ENCODE results near the gene DNAI4.

The DNAI4 gene

GRCh38 chr1:66929146-66929688, 4.6 kb upstream of the DNAI4 start:
- no peak for DNase-seq (ENCODE audit: low read depth)
- peak overlapping the region; percentile 84 for H3K4me3 ChIP-seq (ENCODE audit: low read depth, low read length)
- TF ChIP-seq CTCF (conservative IDR thresholded peaks at IDR 0.05; ENCODE audit: low read depth, low read length) = no peak

- no peak overlapping the region for H3K4me3 ChIP-seq (ENCODE audit: low read depth, low read length)
- no peak for TF ChIP-seq CTCF (conservative IDR thresholded peaks at IDR 0.05; ENCODE audit: low read depth, low read length)
- no peak for DNase-seq (ENCODE audit: low read depth)
Measured at GRCh38 chr1:66927528-66927927, 2.9 kb upstream of the DNAI4 start.

- DNase-seq (ENCODE audit: low read depth) = peak; percentile 20
- H3K4me3 ChIP-seq (ENCODE audit: low read depth, low read length) = peak overlapping the region; percentile 92
- TF ChIP-seq CTCF (conservative IDR thresholded peaks at IDR 0.05; ENCODE audit: low read depth, low read length) = no peak
Measured at GRCh38 chr1:66925944-66926343, 1.3 kb upstream of the DNAI4 start.

- no peak for TF ChIP-seq CTCF (conservative IDR thresholded peaks at IDR 0.05; ENCODE audit: low read depth, low read length)
- H3K4me3 ChIP-seq (ENCODE audit: low read depth, low read length) = peak overlapping the region; percentile 92
- DNase-seq (ENCODE audit: low read depth) = no peak
Measured at GRCh38 chr1:66925558-66925910, 878 bp upstream of the DNAI4 start.

GRCh38 chr1:66920543-66920942, 4.1 kb downstream of the DNAI4 start:
- no peak for TF ChIP-seq CTCF (conservative IDR thresholded peaks at IDR 0.05; ENCODE audit: low read depth, low read length)
- no peak overlapping the region for H3K4me3 ChIP-seq (ENCODE audit: low read depth, low read length)
- DNase-seq (ENCODE audit: low read depth) = no peak

GRCh38 chr1:66919828-66920227, 4.8 kb downstream of the DNAI4 start:
- TF ChIP-seq CTCF (conservative IDR thresholded peaks at IDR 0.05; ENCODE audit: low read depth, low read length) = no peak
- no peak for DNase-seq (ENCODE audit: low read depth)

GRCh38 chr1:66919063-66919462, 5.6 kb downstream of the DNAI4 start:
- no peak for DNase-seq (ENCODE audit: low read depth)
- H3K4me3 ChIP-seq (ENCODE audit: low read depth, low read length) = no peak overlapping the region
- no peak for TF ChIP-seq CTCF (conservative IDR thresholded peaks at IDR 0.05; ENCODE audit: low read depth, low read length)

More at GRCh38 chr1:66919828-66920227, 4.8 kb downstream of the DNAI4 start:
- H3K4me3 ChIP-seq (ENCODE audit: low read depth, low read length) = no peak overlapping the region
